Upper lobe of right lung (tissue), 1 donor: ENCODE measurements around the gene TVP23C. TPM values are rescaled to one million over a fixed set of nuclear protein-coding genes. Genes with fewer than 3 reads are reported as not detected.
"Not testable (repeated sequence)": the region's sequence is repeated elsewhere in the genome, so short reads cannot be mapped to it uniquely, and the experiment has no call there.

Experiments
- ATAC-seq: fragments of 200-7000 bp; cut with Tn5 transposase; one replicate; pipeline ENCODE4 v1.9.1; 2020; ENCODE audit warnings: mild to moderate bottlenecking, moderate library complexity
- DNase-seq: peaks from one replicate; pipeline ENCODE4 v3.0.0-alpha.2; 2020
- H3K27ac ChIP-seq: fragments of 200-600 bp; one replicate; pipeline ENCODE4 v1.8.0; 2022
- H3K27me3 ChIP-seq: fragments of 200-600 bp; one replicate; pipeline ENCODE4 v1.8.0; 2022; ENCODE audit warnings: mild to moderate bottlenecking
- H3K36me3 ChIP-seq: fragments of 200-600 bp; one replicate; pipeline ENCODE4 v1.8.0; 2022
- H3K4me1 ChIP-seq: fragments of 200-600 bp; one replicate; pipeline ENCODE4 v1.8.0; 2022
- H3K4me3 ChIP-seq: fragments of 200-600 bp; one replicate; pipeline ENCODE4 v1.8.0; 2022; ENCODE audit warnings: mild to moderate bottlenecking
- H3K9me3 ChIP-seq: fragments of 200-600 bp; one replicate; pipeline ENCODE4 v1.8.0; 2022
- CTCF ChIP-seq: fragments of 200-600 bp; IDR thresholded peaks from one replicate; pipeline ENCODE4 v1.8.0; 2022; ENCODE audit warnings: antibody characterized with exemption
- intact Hi-C: fragments of 100-400 bp; cut with DNase I; formaldehyde crosslinking; loops from one replicate; pipeline ENCODE4 v1.11.0; 2022
- total RNA-seq: library from RNA; stranded (reverse); fragmentation: NEBNext Ultra II Directional; extraction: Animal tissue kit (Norgen Biotek cat#: 25700); gene quantifications from one replicate; pipeline ENCODE4 v1.2.1, GENCODE V29; 2021
- donor health status: DM: no; HTN: yes; CAD: no; lungs with severe emphysema.

The TVP23C gene
- total RNA-seq, 1 donor from 2014 or later = 18.4 TPM

- Histone ChIP-seq H3K36me3 (peaks cover 4% of the 10 kb centered on the region), H3K4me1 (peaks cover 15% of the 10 kb centered on the region), H3K27me3 (no peaks in the 10 kb centered on the region), H3K9me3 (no peaks in the 10 kb centered on the region), H3K4me3 (no peak overlapping the region), H3K27ac (no peak overlapping the region)
- no peak for ATAC-seq
- intact Hi-C loops = no loop called here
- TF ChIP-seq CTCF = no peak
- DNase-seq = no peak
Measured at GRCh38 chr17:15511142-15511541, 52.1 kb downstream of the TVP23C start.

GRCh38 chr17:15510361-15510760, 52.9 kb downstream of the TVP23C start:
- no peak for ATAC-seq

GRCh38 chr17:15509095-15509494, 54.2 kb downstream of the TVP23C start:
- H3K27ac ChIP-seq = no peak overlapping the region
- ATAC-seq = peak; percentile 30
- intact Hi-C loops = no loop called here
- no peak for TF ChIP-seq CTCF
- H3K36me3 ChIP-seq = no peaks in the 10 kb centered on the region
- no peak for DNase-seq
- no peak overlapping the region for H3K4me3 ChIP-seq
- no peaks in the 10 kb centered on the region for H3K9me3 ChIP-seq
- no peaks in the 10 kb centered on the region for H3K27me3 ChIP-seq
- peaks cover 6% of the 10 kb centered on the region for H3K4me1 ChIP-seq

More at GRCh38 chr17:15510361-15510760, 52.9 kb downstream of the TVP23C start:
- peaks cover 15% of the 10 kb centered on the region for H3K4me1 ChIP-seq
- H3K9me3 ChIP-seq = no peaks in the 10 kb centered on the region
- no peaks in the 10 kb centered on the region for H3K36me3 ChIP-seq
- no peak overlapping the region for H3K27ac ChIP-seq
- H3K4me3 ChIP-seq = no peak overlapping the region
- no peak for DNase-seq
- intact Hi-C loops = no loop called here
- no peak for TF ChIP-seq CTCF
- H3K27me3 ChIP-seq = no peaks in the 10 kb centered on the region

- intact Hi-C loops = no loop called here
- no peaks in the 10 kb centered on the region for H3K36me3 ChIP-seq
- H3K4me1 ChIP-seq = no peaks in the 10 kb centered on the region
- peak; percentile 14 for ATAC-seq
- no peaks in the 10 kb centered on the region for H3K27me3 ChIP-seq
- no peak for DNase-seq
- TF ChIP-seq CTCF = no peak
- H3K9me3 ChIP-seq = no peaks in the 10 kb centered on the region
- no peak overlapping the region for H3K4me3 ChIP-seq
- no peak overlapping the region for H3K27ac ChIP-seq
Measured at GRCh38 chr17:15508466-15508865, 54.8 kb downstream of the TVP23C start.

- no peak overlapping the region for H3K4me3 ChIP-seq
- peaks cover 4% of the 10 kb centered on the region for H3K4me1 ChIP-seq
- intact Hi-C loops = no loop called here
- no peaks in the 10 kb centered on the region for H3K27me3 ChIP-seq
- no peak for TF ChIP-seq CTCF
- ATAC-seq = peak; percentile 24
- H3K36me3 ChIP-seq = no peaks in the 10 kb centered on the region
- no peak for DNase-seq
- no peaks in the 10 kb centered on the region for H3K9me3 ChIP-seq
- no peak overlapping the region for H3K27ac ChIP-seq
Measured at GRCh38 chr17:15507896-15508295, 55.4 kb downstream of the TVP23C start.

GRCh38 chr17:15507001-15507400, 56.3 kb downstream of the TVP23C start:
- no peak for ATAC-seq
- no peaks in the 10 kb centered on the region for H3K36me3 ChIP-seq
- peaks cover 9% of the 10 kb centered on the region for H3K4me1 ChIP-seq
- H3K4me3 ChIP-seq = no peak overlapping the region
- TF ChIP-seq CTCF = no peak
- no peaks in the 10 kb centered on the region for H3K9me3 ChIP-seq
- intact Hi-C loops = no loop called here
- no peak for DNase-seq
- no peak overlapping the region for H3K27ac ChIP-seq
- H3K27me3 ChIP-seq = no peaks in the 10 kb centered on the region

- ATAC-seq, H3K4me3 ChIP-seq, DNase-seq, H3K27ac ChIP-seq, H3K36me3 ChIP-seq, intact Hi-C loops, H3K27me3 ChIP-seq, H3K4me1 ChIP-seq, H3K9me3 ChIP-seq: not testable (repeated sequence)
Measured at GRCh38 chr17:15505708-15506107, 57.6 kb downstream of the TVP23C start.
